ENCODE measurements around the gene FYN.

DNA sequence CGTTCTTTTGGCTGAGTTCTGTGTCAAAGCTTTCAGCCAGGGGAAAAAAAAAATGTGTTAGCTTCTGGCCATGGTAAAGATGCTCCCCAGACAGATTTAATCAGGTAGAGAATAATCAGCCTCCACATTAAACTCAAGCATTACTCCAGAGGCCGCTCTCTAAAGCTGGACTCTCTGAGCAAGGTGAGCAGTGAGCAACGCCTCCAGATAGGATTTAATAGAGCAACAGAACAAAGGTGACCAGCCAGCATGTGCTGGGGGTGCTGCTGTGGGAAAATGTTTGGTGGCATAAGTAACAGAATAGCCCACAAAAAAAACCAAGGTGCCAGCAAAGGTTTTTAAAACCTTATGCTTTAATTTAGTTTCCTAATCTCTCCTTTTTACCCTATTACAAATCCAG is 164.1 kb downstream of the FYN start:
- TF ChIP-seq, protein P1, sequence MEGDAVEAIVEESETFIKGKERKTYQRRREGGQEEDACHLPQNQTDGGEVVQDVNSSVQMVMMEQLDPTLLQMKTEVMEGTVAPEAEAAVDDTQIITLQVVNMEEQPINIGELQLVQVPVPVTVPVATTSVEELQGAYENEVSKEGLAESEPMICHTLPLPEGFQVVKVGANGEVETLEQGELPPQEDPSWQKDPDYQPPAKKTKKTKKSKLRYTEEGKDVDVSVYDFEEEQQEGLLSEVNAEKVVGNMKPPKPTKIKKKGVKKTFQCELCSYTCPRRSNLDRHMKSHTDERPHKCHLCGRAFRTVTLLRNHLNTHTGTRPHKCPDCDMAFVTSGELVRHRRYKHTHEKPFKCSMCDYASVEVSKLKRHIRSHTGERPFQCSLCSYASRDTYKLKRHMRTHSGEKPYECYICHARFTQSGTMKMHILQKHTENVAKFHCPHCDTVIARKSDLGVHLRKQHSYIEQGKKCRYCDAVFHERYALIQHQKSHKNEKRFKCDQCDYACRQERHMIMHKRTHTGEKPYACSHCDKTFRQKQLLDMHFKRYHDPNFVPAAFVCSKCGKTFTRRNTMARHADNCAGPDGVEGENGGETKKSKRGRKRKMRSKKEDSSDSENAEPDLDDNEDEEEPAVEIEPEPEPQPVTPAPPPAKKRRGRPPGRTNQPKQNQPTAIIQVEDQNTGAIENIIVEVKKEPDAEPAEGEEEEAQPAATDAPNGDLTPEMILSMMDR (IDR thresholded peaks at IDR 0.05; ENCODE audit: low read depth, low read length, poor library complexity, severe bottlenecking), result no peak
- no peak for TF ChIP-seq EZH2phosphoT487 (IDR thresholded peaks at IDR 0.05; ENCODE audit: borderline replicate concordance, low read length)

Data from DOHH2 (cell line).